ENCODE measurements around the gene LTB. TPM values are rescaled to one million over a fixed set of nuclear protein-coding genes. Genes with fewer than 3 reads are reported as not detected.

The LTB gene
- total and polyA plus RNA-seq, 2 donors = 128 to 337 TPM

- H3K27me3 ChIP-seq (ENCODE audit: control insufficient read depth in 2 of 2, insufficient read depth in 1 of 2, low read length in 1 of 2) = no peaks in the 10 kb centered on the region
- peaks cover 0 to 13% of the 10 kb centered on the region in 2 donors for H3K36me3 ChIP-seq (ENCODE audit: control insufficient read depth in 2 of 2, insufficient read depth in 2 of 2, low read length in 1 of 2)
- no peak overlapping the region for H3K4me3 ChIP-seq (ENCODE audit: low read length in 2 of 2)
- no peak for DNase-seq (ENCODE audit: low read depth in 6 of 9, low spot score in 9 of 9)
- 94% methylated on average over 14 of the region's 14 CpGs for WGBS
- peaks cover 15 to 90% of the 10 kb centered on the region in 2 donors for H3K4me1 ChIP-seq (ENCODE audit: control insufficient read depth in 2 of 2, insufficient read depth in 2 of 2, low read length in 2 of 2)
- H3K9me3 ChIP-seq (ENCODE audit: control insufficient read depth in 2 of 2, insufficient read depth in 1 of 2, low read length in 1 of 2) = peaks cover 0 to 3% of the 10 kb centered on the region in 2 donors
- no peak overlapping the region for H3K27ac ChIP-seq (ENCODE audit: low read depth in 1 of 2, low read length in 1 of 2)
These were observed 7.8 kb downstream of the LTB start for GRCh38 chr6:31574106-31575061.

GRCh38 chr6:31573239-31574105 lies 8.8 kb downstream of the LTB start:
- no peaks in the 10 kb centered on the region for H3K27me3 ChIP-seq (ENCODE audit: control insufficient read depth in 2 of 2, insufficient read depth in 1 of 2, low read length in 1 of 2)
- no peak overlapping the region for H3K27ac ChIP-seq (ENCODE audit: low read depth in 1 of 2, low read length in 1 of 2)
- no peak for DNase-seq (ENCODE audit: low read depth in 6 of 9, low spot score in 9 of 9)
- no peak overlapping the region for H3K4me3 ChIP-seq (ENCODE audit: low read length in 2 of 2)
- H3K36me3 ChIP-seq (ENCODE audit: control insufficient read depth in 2 of 2, insufficient read depth in 2 of 2, low read length in 1 of 2) = peaks cover 0 to 9% of the 10 kb centered on the region in 2 donors
- 98% methylated on average over 9 of the region's 9 CpGs for WGBS
- H3K4me1 ChIP-seq (ENCODE audit: control insufficient read depth in 2 of 2, insufficient read depth in 2 of 2, low read length in 2 of 2) = peaks cover 17 to 90% of the 10 kb centered on the region in 2 donors
- H3K9me3 ChIP-seq (ENCODE audit: control insufficient read depth in 2 of 2, insufficient read depth in 1 of 2, low read length in 1 of 2) = peaks cover 0 to 3% of the 10 kb centered on the region in 2 donors

- peak within 1 kb of the TSS; percentile 61 to 91 for H3K27ac ChIP-seq (ENCODE audit: low read depth in 1 of 2, low read length in 1 of 2)
- WGBS = 56% methylated on average over 27 of the region's 27 CpGs
- peak in 3 of 9 donors; percentile 51 to 84 (median 67) for DNase-seq (ENCODE audit: low read depth in 6 of 9, low spot score in 9 of 9)
These were observed 9.9 kb downstream of the LTB start, which contains the start of gene LTA for GRCh38 chr6:31572041-31572911. Gene LTA, plus strand, starts transcription at chr6:31572289. Its CDS starts 454 bp downstream, at chr6:31572743.

GRCh38 chr6:31569861-31570536 lies 12.2 kb downstream of the LTB start:
- peaks cover 14 to 71% of the 10 kb centered on the region in 2 donors for H3K4me1 ChIP-seq (ENCODE audit: control insufficient read depth in 2 of 2, insufficient read depth in 2 of 2, low read length in 2 of 2)
- 98% methylated on average over 1 of the region's 1 CpG for WGBS

More at GRCh38 chr6:31572041-31572911, 9.9 kb downstream of the LTB start, which contains the start of gene LTA:
- Histone ChIP-seq H3K4me3 (ENCODE audit: low read length in 2 of 2) (peak within 1 kb of the TSS; percentile 12 to 46), H3K4me1 (ENCODE audit: control insufficient read depth in 2 of 2, insufficient read depth in 2 of 2, low read length in 2 of 2) (peaks cover 19 to 90% of the 10 kb centered on the region in 2 donors), H3K36me3 (ENCODE audit: control insufficient read depth in 2 of 2, insufficient read depth in 2 of 2, low read length in 1 of 2) (peaks cover 0 to 4% of the 10 kb centered on the region in 2 donors), H3K27me3 (ENCODE audit: control insufficient read depth in 2 of 2, insufficient read depth in 1 of 2, low read length in 1 of 2) (no peaks in the 10 kb centered on the region), H3K9me3 (ENCODE audit: control insufficient read depth in 2 of 2, insufficient read depth in 1 of 2, low read length in 1 of 2) (peaks cover 0 to 3% of the 10 kb centered on the region in 2 donors)

GRCh38 chr6:31568537-31568961 lies 13.7 kb downstream of the LTB start:
- DNase-seq (ENCODE audit: low read depth in 6 of 9, low spot score in 9 of 9) = peak in 3 of 9 donors; percentile 54 to 77 (median 62)
- H3K27ac ChIP-seq (ENCODE audit: low read depth in 1 of 2, low read length in 1 of 2) = peak overlapping the region in 1 of 2 donors; percentile 41
- H3K36me3 ChIP-seq (ENCODE audit: control insufficient read depth in 2 of 2, insufficient read depth in 2 of 2, low read length in 1 of 2) = no peaks in the 10 kb centered on the region
- peaks cover 0 to 3% of the 10 kb centered on the region in 2 donors for H3K9me3 ChIP-seq (ENCODE audit: control insufficient read depth in 2 of 2, insufficient read depth in 1 of 2, low read length in 1 of 2)
- H3K4me1 ChIP-seq (ENCODE audit: control insufficient read depth in 2 of 2, insufficient read depth in 2 of 2, low read length in 2 of 2) = peaks cover 14 to 56% of the 10 kb centered on the region in 2 donors
- H3K27me3 ChIP-seq (ENCODE audit: control insufficient read depth in 2 of 2, insufficient read depth in 1 of 2, low read length in 1 of 2) = no peaks in the 10 kb centered on the region
- 24% methylated on average over 3 of the region's 3 CpGs for WGBS
- no peak overlapping the region for H3K4me3 ChIP-seq (ENCODE audit: low read length in 2 of 2)

More at GRCh38 chr6:31569861-31570536, 12.2 kb downstream of the LTB start:
- H3K4me3 ChIP-seq (ENCODE audit: low read length in 2 of 2) = no peak overlapping the region
- no peak for DNase-seq (ENCODE audit: low read depth in 6 of 9, low spot score in 9 of 9)
- H3K27ac ChIP-seq (ENCODE audit: low read depth in 1 of 2, low read length in 1 of 2) = no peak overlapping the region
- no peaks in the 10 kb centered on the region for H3K36me3 ChIP-seq (ENCODE audit: control insufficient read depth in 2 of 2, insufficient read depth in 2 of 2, low read length in 1 of 2)
- H3K9me3 ChIP-seq (ENCODE audit: control insufficient read depth in 2 of 2, insufficient read depth in 1 of 2, low read length in 1 of 2) = peaks cover 0 to 3% of the 10 kb centered on the region in 2 donors
- no peaks in the 10 kb centered on the region for H3K27me3 ChIP-seq (ENCODE audit: control insufficient read depth in 2 of 2, insufficient read depth in 1 of 2, low read length in 1 of 2)

GRCh38 chr6:31567531-31568370 lies 14.5 kb downstream of the LTB start:
- H3K4me1 ChIP-seq (ENCODE audit: control insufficient read depth in 2 of 2, insufficient read depth in 2 of 2, low read length in 2 of 2) = peaks cover 13 to 48% of the 10 kb centered on the region in 2 donors
- DNase-seq (ENCODE audit: low read depth in 6 of 9, low spot score in 9 of 9) = peak in 1 of 9 donors; percentile 41
- peak overlapping the region in 1 of 2 donors; percentile 41 for H3K27ac ChIP-seq (ENCODE audit: low read depth in 1 of 2, low read length in 1 of 2)
- no peaks in the 10 kb centered on the region for H3K27me3 ChIP-seq (ENCODE audit: control insufficient read depth in 2 of 2, insufficient read depth in 1 of 2, low read length in 1 of 2)
- H3K36me3 ChIP-seq (ENCODE audit: control insufficient read depth in 2 of 2, insufficient read depth in 2 of 2, low read length in 1 of 2) = peaks cover 0 to 2% of the 10 kb centered on the region in 2 donors
- 79% methylated on average over 9 of the region's 9 CpGs for WGBS
- H3K9me3 ChIP-seq (ENCODE audit: control insufficient read depth in 2 of 2, insufficient read depth in 1 of 2, low read length in 1 of 2) = peaks cover 0 to 3% of the 10 kb centered on the region in 2 donors
- no peak overlapping the region for H3K4me3 ChIP-seq (ENCODE audit: low read length in 2 of 2)

GRCh38 chr6:31560697-31561058 lies 21.5 kb downstream of the LTB start:
- H3K4me3 ChIP-seq (ENCODE audit: low read length in 2 of 2) = no peak overlapping the region
- DNase-seq (ENCODE audit: low read depth in 6 of 9, low spot score in 9 of 9) = no peak
- peaks cover 43 to 59% of the 10 kb centered on the region in 2 donors for H3K4me1 ChIP-seq (ENCODE audit: control insufficient read depth in 2 of 2, insufficient read depth in 2 of 2, low read length in 2 of 2)
- no peak overlapping the region for H3K27ac ChIP-seq (ENCODE audit: low read depth in 1 of 2, low read length in 1 of 2)
- H3K27me3 ChIP-seq (ENCODE audit: control insufficient read depth in 2 of 2, insufficient read depth in 1 of 2, low read length in 1 of 2) = no peaks in the 10 kb centered on the region
- H3K36me3 ChIP-seq (ENCODE audit: control insufficient read depth in 2 of 2, insufficient read depth in 2 of 2, low read length in 1 of 2) = peaks cover 7 to 23% of the 10 kb centered on the region in 2 donors
- no peaks in the 10 kb centered on the region for H3K9me3 ChIP-seq (ENCODE audit: control insufficient read depth in 2 of 2, insufficient read depth in 1 of 2, low read length in 1 of 2)
